ENCODE measurements around the gene BEST2.

The BEST2 gene

GRCh38 chr19:12772323-12772722 lies 20.7 kb downstream of the BEST2 start:
- DNase-seq = no peak

DNA sequence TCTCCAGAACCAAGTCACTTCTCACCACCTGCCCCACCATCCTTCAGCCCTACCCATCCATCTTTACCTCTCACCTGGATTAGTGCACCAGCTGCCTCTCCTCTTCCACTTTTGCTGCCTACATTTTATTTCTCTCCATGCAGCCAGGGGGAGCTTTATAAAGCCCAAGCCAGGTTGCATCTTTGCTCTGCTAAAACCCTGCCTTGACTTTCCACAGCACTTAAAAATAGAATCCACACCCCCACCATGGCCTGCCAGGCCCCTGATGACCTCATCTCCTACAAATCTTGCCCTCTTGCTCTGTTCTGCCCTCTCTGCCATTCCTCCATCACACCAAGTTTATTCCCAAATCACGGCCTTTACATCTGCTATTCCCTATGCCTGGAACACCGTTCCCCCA lies 22.0 kb downstream of the BEST2 start:
- DNase-seq = no peak

GRCh38 chr19:12774588-12775555 lies 23.3 kb downstream of the BEST2 start, which contains the start of gene HOOK2:
Gene HOOK2, minus strand, starts transcription at chr19:12775552. Its CDS starts 103 bp downstream, at chr19:12775449.
- peak; percentile 48 for DNase-seq

DNA sequence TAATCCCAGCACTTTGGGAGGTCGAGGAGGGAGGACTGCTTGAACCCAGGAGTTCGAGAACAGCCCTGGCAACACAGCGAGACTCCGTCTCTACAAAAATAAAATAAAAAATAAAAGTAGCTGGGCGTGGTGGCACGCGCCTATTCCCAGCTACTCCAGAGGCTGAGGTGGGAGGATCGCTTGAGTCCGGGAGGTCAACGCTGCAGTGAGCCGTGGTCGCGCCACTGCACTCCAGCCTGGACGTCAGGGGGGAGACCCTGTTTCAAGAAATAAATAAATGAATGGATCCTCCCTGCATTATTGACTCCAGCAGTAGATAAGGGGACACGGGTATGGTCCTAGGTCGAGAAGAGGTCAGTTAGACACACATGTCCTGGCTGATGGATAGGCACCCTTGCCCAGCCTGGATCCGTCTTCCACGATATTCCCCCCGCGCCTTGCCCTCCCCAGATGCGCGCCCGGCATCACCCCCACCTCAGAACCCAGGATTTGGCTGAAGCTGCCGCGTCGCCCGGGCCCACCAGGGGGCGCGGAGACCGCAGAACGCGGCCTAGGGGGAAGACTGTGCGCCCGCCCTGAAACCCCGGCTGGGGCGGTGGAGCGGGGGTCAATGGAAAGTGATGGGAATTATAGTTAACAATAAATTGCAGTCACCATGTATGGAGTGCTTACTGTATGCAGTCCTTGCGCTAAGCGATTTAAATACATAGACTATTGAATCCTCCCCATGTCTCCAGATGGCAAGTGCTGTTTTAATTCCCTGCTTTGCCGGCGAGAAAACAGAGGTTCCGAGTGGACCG lies 25.8 kb downstream of the BEST2 start:
- DNase-seq = peak; percentile 78

- DNase-seq = peak; percentile 37
Observed at GRCh38 chr19:12778017-12778904, 26.7 kb downstream of the BEST2 start.

DNA sequence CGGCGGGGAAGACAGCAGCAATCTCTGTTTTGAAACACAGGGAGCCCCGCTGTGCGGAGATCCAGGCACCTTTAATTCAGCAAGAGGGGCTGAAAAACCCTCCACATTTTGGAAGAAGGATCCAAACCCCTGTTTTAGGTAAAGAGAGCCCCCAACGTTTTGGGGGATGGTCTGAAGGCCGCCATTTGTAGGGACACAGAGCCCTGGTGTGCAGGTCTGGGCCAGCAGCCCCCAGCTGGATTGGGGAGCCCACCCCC lies 27.2 kb downstream of the BEST2 start:
- no peak for DNase-seq

- no peak for DNase-seq
Observed at GRCh38 chr19:12779162-12779993, 27.8 kb downstream of the BEST2 start.

DNA sequence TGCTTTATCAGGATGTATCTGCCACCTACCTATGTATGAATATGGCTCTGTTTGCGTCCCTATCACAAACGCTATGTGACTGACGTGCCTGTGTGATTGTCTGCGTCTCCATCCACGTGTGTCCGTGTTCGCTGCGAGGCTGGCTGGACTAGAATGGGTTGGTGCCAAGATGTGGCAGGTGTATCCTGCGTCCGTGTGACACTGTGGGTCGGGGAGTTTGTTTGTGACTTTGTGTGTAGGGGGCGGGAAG lies 30.5 kb downstream of the BEST2 start:
- no peak for DNase-seq

GRCh38 chr19:12782424-12783290 lies 31.1 kb downstream of the BEST2 start:
- DNase-seq = peak; percentile 94

GRCh38 chr19:12783291-12783848 lies 31.8 kb downstream of the BEST2 start:
- peak; percentile 29 for DNase-seq

DNA sequence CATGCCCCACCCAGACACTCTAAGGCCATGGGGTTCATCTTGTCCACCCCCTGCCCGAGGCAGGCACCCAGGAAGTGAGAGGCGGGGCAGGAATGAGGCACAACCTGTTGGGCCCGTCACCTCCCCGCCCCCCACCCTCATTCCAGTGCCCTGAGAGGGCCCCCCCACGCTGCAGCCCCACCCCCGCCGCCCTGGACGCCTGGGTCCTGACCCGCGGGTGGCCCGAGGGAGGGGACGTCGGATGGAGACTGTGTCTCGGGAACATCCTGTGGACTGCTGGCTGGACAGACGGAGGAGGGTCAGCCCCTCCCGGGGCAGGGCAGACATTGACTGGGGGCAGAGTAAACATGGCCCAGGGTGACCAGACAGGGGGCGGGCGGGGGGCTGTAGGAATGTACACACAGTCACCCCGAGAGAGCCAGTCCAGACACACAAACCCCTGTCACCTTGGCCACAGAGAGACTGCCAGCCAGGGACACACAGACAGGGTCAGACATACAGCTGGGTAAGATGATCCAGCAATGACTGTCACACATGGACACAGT lies 32.3 kb downstream of the BEST2 start:
- no peak for DNase-seq

- DNase-seq = peak; percentile 29
Observed at GRCh38 chr19:12784394-12784870, 32.8 kb downstream of the BEST2 start.

DNA sequence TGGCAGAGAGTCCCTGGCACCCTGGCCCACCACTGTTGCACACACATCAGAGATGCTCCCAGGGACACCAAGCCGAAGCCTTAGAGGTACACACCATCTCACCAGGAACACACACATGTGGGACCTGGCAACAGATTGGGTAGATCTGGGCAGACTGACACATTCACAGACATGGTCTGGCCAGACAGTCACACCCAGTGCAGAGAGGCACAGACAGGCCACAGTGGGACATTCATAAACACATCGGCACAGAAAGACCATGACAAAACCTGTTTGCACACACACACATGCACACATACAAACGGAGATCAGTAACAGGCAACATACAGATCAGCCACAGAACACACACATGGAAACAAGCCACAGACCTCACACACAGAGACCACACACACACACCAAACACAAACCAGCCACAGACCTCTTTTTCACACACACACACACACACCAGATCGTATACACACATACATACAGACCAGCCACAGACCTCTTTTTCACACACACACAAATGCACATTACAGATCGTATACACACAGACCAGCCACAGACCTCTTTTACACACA lies 33.4 kb downstream of the BEST2 start:
- DNase-seq = peak; percentile 24

- no peak for DNase-seq
Observed at GRCh38 chr19:12785431-12786031, 33.9 kb downstream of the BEST2 start.

- DNase-seq = no peak
Observed at GRCh38 chr19:12786141-12786870, 34.7 kb downstream of the BEST2 start.

- DNase-seq = no peak
Observed at GRCh38 chr19:12786952-12787351, 35.4 kb downstream of the BEST2 start.

- DNase-seq = no peak
Observed at GRCh38 chr19:12787458-12787857, 35.9 kb downstream of the BEST2 start.

DNA sequence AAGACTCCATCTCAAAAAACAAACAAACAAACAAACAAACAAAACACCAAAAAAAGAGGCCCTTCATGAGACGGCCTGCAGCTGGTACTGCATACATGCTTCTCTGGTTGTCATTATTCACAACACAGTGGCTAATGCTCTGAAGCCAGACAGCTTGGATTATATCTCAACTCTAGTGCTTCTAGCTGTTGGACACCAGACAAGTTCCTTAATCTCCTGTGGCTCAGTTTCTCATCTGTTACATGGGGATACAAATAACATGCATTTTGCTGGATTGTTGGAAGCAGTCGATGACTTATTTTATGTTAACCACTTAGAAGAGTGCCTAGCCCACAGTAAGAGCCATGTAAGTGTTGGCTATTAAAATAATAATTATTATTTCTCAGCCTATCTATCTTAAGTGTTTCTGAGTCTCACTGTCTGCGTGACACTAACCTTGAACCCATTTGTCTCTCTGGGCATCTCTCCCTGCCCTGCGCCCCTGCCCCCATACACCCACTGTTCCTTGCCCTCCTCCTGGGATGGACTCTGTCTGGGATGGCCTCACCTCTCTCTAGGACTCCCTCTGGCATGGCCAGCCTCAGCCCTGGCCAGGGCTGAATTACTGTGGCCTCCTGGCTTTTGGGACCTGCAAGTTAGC lies 36.6 kb downstream of the BEST2 start:
- no peak for DNase-seq
